ENCODE results near the gene HLA-DOA.

Gene HLA-DOA

GRCh38 chr6:33017018-33017417 lies 7.6 kb upstream of the HLA-DOA start:
- no peak for DNase-seq (ENCODE audit: low read depth)

- DNase-seq (ENCODE audit: low read depth), result no peak
Observed at GRCh38 chr6:33015798-33016197, 6.4 kb upstream of the HLA-DOA start.

DNA sequence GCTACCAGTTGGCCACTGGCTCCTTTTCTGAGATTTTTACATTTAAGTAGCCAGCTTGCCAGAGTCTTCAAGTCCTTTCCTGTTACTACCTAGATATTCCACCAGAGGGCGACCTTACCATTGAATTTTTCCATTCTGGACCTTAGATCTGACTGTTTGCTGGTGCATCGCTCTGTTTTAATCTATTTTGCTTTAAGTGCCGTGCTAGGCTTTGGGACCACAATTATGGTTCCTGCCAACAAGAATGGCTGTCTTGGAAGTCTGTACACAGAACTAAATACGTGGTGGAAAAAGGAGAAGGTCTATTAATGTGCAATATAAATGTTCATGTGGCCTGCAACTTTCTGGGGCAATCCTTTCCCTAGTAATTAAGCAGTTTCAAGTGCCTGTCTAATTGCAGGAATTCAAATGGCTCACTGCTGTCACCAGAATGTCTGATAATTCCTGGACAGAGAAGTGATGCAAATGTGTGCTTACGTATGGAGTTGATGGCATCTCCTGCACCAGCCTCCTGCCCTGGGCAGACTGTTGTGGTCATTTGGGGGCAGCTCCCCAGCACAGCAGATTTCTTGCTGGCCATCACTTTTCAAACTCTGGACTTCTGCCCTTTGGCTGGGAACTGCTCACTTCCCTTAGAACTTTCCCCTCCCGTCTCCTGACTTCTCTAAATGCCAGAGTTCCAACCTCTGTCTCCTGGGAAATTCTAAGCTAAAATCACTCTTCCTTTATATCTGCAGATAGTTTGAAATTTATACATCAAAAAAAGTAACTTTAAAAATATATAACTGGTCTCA lies 5.6 kb upstream of the HLA-DOA start:
- DNase-seq (ENCODE audit: low read depth), result peak; percentile 43

GRCh38 chr6:33013608-33014007 lies 4.2 kb upstream of the HLA-DOA start:
- DNase-seq (ENCODE audit: low read depth), result no peak

DNA sequence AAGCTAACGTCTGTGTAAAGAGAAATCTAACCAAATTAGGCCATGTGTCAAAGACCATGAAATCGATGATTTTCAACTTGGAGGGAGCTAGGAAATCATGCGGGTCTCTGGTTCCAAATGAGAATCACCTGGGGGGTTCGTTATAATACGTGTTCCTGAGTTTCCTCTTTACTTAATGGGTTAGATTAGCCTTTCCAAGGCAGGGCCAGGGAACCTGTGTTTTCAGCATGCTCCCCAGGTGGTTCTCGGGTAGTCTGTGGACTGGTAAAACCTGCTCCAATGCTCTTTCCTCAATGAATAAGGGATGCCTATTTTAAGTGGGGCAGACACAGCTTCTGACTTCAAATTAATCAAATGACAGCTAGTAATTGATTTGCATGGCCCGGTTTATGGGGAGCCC lies 965 bp upstream of the HLA-DOA start:
- DNase-seq (ENCODE audit: low read depth), result no peak

GRCh38 chr6:33007831-33008400 lies 1.5 kb downstream of the HLA-DOA start:
- DNase-seq (ENCODE audit: low read depth), result no peak

DNA sequence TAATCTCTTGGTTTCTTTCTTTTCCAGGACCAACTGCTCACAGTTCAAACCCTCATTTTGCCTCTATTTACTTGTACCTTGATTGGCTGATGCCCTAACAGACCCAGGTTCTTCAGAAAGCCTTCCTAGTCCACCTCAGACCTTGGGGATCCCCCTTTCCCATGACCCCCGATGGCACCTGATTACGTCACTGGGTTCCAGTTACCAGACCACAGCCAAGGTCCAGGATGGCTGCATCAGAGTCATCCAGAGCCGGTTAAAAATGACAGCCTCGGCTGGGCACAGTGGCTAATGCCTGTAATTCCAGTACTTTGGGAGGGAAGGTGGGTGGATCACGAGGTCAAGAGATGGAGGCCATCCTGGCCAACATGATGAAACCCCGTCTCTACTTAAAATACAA lies 4.5 kb downstream of the HLA-DOA start:
- DNase-seq (ENCODE audit: low read depth), result no peak

DNA sequence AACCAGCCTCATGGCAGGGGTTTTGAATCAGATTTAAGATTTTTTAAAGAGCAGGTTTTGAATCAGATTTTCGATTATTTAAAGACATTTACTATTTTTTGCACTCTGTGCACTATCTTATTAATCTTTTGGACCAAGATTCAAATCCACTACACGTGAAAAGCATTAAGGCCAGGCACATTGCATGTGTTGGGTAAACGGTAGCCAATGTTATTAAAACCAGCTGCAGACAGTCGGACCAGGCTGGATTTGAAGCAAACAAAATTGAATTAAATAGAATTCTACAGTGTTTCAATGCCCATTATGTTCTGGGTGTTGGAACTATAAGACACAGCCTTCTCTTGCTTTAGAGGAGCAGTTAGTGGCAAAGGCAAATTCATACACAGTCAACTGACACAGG lies 7.7 kb downstream of the HLA-DOA start:
- no peak for DNase-seq (ENCODE audit: low read depth)

DNA sequence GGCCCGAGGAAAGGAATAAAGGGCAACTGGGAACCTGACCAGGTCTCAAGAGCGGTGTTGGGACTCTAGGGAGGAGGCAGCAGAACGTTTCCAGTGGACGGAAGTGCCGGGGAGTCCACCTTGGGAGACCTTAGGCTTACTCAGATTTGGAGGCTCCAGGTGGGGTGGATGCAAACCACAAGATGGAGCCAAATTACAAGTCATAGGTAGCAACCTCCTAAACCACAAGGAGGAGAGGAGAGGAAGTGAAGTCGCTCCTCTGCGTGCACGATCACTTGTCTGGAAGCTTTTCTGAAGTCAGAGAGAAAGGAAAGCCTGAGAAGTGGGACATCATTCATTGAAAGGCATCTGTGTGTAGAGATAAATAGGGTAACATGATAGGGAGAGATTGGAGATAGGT lies 9.3 kb downstream of the HLA-DOA start:
- no peak for DNase-seq (ENCODE audit: low read depth)

- no peak for DNase-seq (ENCODE audit: low read depth)
Observed at GRCh38 chr6:32995448-32995847, 13.9 kb downstream of the HLA-DOA start.

GRCh38 chr6:32993363-32993973 lies 15.9 kb downstream of the HLA-DOA start:
- DNase-seq (ENCODE audit: low read depth), result no peak

GRCh38 chr6:32991972-32992371 lies 17.4 kb downstream of the HLA-DOA start:
- DNase-seq (ENCODE audit: low read depth), result no peak

DNA sequence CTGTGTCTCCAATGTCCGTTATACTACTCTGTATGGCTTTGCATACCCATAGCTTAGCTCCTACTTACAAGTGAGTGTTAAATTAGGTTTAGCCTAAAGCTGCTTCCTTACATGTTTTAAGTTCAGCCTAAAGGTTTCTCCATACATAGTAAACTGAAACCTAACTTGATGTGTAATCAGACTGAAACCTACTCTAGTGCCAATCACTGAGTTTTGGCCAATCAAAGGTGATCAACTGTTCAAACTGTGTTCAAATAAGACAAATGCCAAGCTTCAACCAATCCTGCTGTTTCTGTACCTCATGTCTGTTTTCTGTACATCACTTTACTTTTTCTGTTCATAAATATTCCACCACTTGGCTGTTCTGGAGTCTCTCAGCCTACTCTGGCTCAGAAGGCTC lies 20.0 kb downstream of the HLA-DOA start:
- no peak for DNase-seq (ENCODE audit: low read depth)

DNA sequence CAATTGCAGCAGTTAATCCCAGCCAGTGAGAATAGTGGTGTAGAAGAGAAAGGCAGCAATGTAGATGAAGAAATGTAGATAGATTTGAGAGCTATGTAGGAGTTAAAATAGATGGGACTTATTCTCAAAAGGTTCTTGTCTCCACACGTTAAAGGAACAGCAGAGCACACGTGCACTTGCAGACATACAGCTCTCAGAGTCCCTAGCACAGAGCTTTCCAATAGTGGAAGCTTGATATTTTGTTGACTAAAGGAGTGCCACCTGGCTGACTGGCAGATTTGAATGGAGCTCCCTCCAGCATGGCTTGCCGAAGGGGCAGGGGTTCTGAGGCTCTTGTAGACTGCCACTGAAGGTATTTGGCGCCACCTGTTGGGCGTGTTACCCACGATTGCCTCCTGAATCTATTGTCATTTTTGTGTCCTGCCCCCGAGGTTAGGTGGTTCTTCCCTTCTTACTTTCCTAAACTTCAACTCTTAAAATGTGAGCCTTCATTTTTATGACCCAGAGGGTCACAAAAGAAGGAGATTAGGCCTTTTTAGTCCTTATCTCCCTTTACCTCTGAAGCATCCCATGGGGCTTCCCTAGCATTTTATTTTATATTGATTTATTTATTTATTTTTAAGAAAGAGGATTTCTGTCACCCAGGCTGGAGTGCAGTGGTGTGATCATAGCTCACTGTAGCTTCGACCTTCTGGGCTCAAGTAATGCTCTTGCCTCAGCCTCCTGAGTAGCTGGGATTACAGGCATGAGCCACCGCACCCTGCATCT lies 24.6 kb downstream of the HLA-DOA start:
- peak; percentile 86 for DNase-seq (ENCODE audit: low read depth)

DNA sequence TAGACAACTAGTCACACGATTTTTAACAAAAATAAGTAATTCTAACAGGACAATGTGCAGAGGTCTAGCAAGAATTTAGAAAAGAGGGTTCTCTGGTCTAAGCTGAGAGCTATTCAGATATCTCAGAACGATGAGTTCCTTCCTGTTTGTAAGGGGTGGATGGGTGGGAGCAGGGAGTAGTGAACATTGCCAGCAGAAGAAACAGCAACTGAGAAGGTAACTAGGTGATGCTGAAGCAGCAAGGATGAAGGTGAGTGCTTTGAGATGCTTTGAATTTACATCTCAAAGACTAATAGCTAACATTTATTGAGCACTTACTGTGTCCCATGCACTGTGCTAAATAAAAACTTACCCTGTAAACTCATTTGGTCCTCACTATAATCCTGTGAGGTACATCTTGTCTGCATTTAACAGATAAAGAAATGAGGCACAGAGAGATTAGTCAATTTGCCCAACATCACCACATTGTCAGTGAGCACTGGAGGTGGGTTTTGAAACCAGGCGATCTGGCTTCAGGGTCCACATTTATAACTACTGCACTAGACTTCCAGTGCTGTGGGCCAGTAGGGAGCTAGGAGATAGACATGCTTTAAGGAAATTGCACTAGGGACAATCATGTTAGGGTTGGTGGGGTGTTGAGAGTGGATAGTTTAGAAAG lies 25.3 kb downstream of the HLA-DOA start:
- no peak for DNase-seq (ENCODE audit: low read depth)

- no peak for DNase-seq (ENCODE audit: low read depth)
Observed at GRCh38 chr6:32983493-32983848, 25.9 kb downstream of the HLA-DOA start.

GRCh38 chr6:32982702-32983492 lies 26.5 kb downstream of the HLA-DOA start:
- DNase-seq (ENCODE audit: low read depth), result no peak

- DNase-seq (ENCODE audit: low read depth), result no peak
Observed at GRCh38 chr6:32982084-32982701, 27.2 kb downstream of the HLA-DOA start.

DNA sequence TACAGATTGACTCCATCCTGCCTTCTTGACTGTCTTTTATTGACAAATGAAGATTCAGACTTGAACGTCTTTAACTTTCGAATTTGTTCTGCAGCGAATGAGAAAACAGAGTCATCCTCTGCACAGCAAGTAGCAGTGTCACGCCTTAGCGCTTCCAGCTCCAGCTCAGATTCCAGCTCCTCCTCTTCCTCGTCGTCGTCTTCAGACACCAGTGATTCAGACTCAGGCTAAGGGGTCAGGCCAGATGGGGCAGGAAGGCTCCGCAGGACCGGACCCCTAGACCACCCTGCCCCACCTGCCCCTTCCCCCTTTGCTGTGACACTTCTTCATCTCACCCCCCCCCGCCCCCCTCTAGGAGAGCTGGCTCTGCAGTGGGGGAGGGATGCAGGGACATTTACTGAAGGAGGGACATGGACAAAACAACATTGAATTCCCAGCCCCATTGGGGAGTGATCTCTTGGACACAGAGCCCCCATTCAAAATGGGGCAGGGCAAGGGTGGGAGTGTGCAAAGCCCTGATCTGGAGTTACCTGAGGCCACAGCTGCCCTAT lies 28.8 kb downstream of the HLA-DOA start:
- DNase-seq (ENCODE audit: low read depth), result no peak

- no peak for DNase-seq (ENCODE audit: low read depth)
Observed at GRCh38 chr6:32979720-32980487, 29.5 kb downstream of the HLA-DOA start.

All from stimulated activated CD8-positive, alpha-beta memory T cell treated with anti-CD3 and anti-CD28 coated beads, Interleukin-12 subunit alpha, Interleukin-12 subunit beta, amount 100 ng/mL, for 1 hour (primary cell).